HG03442 (cell line): ENCODE data around the gene GGA1.
"Not testable (repeated sequence)": the region's sequence is repeated elsewhere in the genome, so short reads cannot be mapped to it uniquely, and the experiment has no call there.

Source experiments
- ATAC-seq: cut with Tn5 transposase; IDR thresholded peaks from one replicate; pipeline ENCODE4 v1.9.1; 2021; ENCODE audit warnings: mild to moderate bottlenecking, moderate library complexity; ENCODE audit not compliant: unreplicated experiment

Gene GGA1

GRCh38 chr22:37641561-37641949 lies 32.9 kb downstream of the GGA1 start:
- no peak for ATAC-seq

- ATAC-seq = peak; percentile 40
Measured at GRCh38 chr22:37643225-37643847, 34.7 kb downstream of the GGA1 start.

- no peak for ATAC-seq
Measured at GRCh38 chr22:37647317-37647716, 38.7 kb downstream of the GGA1 start.

- ATAC-seq = no peak
Measured at GRCh38 chr22:37647928-37648327, 39.3 kb downstream of the GGA1 start.

- no peak for ATAC-seq
Measured at GRCh38 chr22:37650463-37651136, 42.0 kb downstream of the GGA1 start.

GRCh38 chr22:37654563-37655251 lies 46.1 kb downstream of the GGA1 start:
- ATAC-seq = no peak

GRCh38 chr22:37655252-37655563 lies 46.6 kb downstream of the GGA1 start:
- ATAC-seq = no peak

GRCh38 chr22:37656583-37656982 lies 47.9 kb downstream of the GGA1 start:
- ATAC-seq = not testable (repeated sequence)

- ATAC-seq = no peak
Measured at GRCh38 chr22:37657590-37658132, 49.0 kb downstream of the GGA1 start.

- peak; percentile 75 for ATAC-seq
Measured at GRCh38 chr22:37658133-37659065, 49.8 kb downstream of the GGA1 start, which contains the start of gene PDXP. PDXP (plus strand) TSS chr22:37658723; CDS start chr22:37658783, 60 bp downstream.

- peak; percentile 9 for ATAC-seq
Measured at GRCh38 chr22:37659066-37659896, 50.6 kb downstream of the GGA1 start.

GRCh38 chr22:37659897-37660708 lies 51.5 kb downstream of the GGA1 start:
- no peak for ATAC-seq

GRCh38 chr22:37660709-37661045 lies 52.0 kb downstream of the GGA1 start:
- ATAC-seq = no peak

- no peak for ATAC-seq
Measured at GRCh38 chr22:37661160-37661924, 52.7 kb downstream of the GGA1 start.

GRCh38 chr22:37662039-37662438 lies 53.4 kb downstream of the GGA1 start:
- no peak for ATAC-seq

GRCh38 chr22:37663521-37664140 lies 55.0 kb downstream of the GGA1 start:
- ATAC-seq = no peak

- ATAC-seq = no peak
Measured at GRCh38 chr22:37664249-37665101, 55.8 kb downstream of the GGA1 start.
